Measurements from ENCODE around the gene STBD1.
"Not testable (repeated sequence)": the region's sequence is repeated elsewhere in the genome, so short reads cannot be mapped to it uniquely, and the experiment has no call there.

Gene STBD1

GRCh38 chr4:76326515-76326914 is 20.0 kb downstream of the STBD1 start:
- no peak for DNase-seq

GRCh38 chr4:76334885-76335284 is 28.4 kb downstream of the STBD1 start:
- no peak for DNase-seq

GRCh38 chr4:76339364-76339763 is 32.8 kb downstream of the STBD1 start:
- DNase-seq: no peak

GRCh38 chr4:76341063-76341462 is 34.5 kb downstream of the STBD1 start:
- no peak for DNase-seq

- DNase-seq: no peak
Observed at GRCh38 chr4:76342191-76342590, 35.7 kb downstream of the STBD1 start.

GRCh38 chr4:76342803-76343202 is 36.3 kb downstream of the STBD1 start:
- DNase-seq: no peak

GRCh38 chr4:76354517-76355473 is 48.3 kb downstream of the STBD1 start:
- DNase-seq: no peak

GRCh38 chr4:76357981-76358380 is 51.4 kb downstream of the STBD1 start:
- no peak for DNase-seq

GRCh38 chr4:76359881-76360466 is 53.4 kb downstream of the STBD1 start:
- DNase-seq: not testable (repeated sequence)

All from 8988T (cell line).